Trophoblast cell (in vitro differentiated cells and primary cell): ENCODE results near the gene MMAB.

Experiments used
- DNase-seq, 2 donors: peaks; one replicate each; pipeline ENCODE4 v3.0.0-alpha.2; 2016
- H2AFZ ChIP-seq: 2 replicates; pipeline ENCODE4 v1.6.1; 2013; ENCODE audit warnings: low read length, moderate library complexity, mild to moderate bottlenecking; ENCODE audit not compliant: insufficient read depth, poor library complexity
- H2AK5ac ChIP-seq: 2 replicates; pipeline ENCODE4 v1.6.1; 2013; ENCODE audit warnings: mild to moderate bottlenecking, low read length
- H2BK120ac ChIP-seq: 2 replicates; pipeline ENCODE4 v1.6.1; 2013; ENCODE audit warnings: low read length, mild to moderate bottlenecking, moderate library complexity; ENCODE audit not compliant: insufficient read depth, poor library complexity
- H2BK12ac ChIP-seq: 2 replicates; pipeline ENCODE4 v1.6.1; 2013; ENCODE audit warnings: mild to moderate bottlenecking, low read length, moderate library complexity
- H2BK5ac ChIP-seq: 2 replicates; pipeline ENCODE4 v1.6.1; 2013; ENCODE audit warnings: low read length, low read depth, moderate library complexity, mild to moderate bottlenecking; ENCODE audit not compliant: poor library complexity
- H3K14ac ChIP-seq: 2 replicates; pipeline ENCODE4 v1.6.1; 2013; ENCODE audit warnings: mild to moderate bottlenecking, low read length
- H3K18ac ChIP-seq: 2 replicates; pipeline ENCODE4 v1.6.1; 2013; ENCODE audit warnings: mild to moderate bottlenecking, low read length
- H3K23ac ChIP-seq: 2 replicates; pipeline ENCODE4 v1.6.1; 2013; ENCODE audit warnings: low read length
- H3K27ac ChIP-seq: 2 replicates; pipeline ENCODE4 v1.5.1; 2013; ENCODE audit warnings: low read depth, mild to moderate bottlenecking, inconsistent platforms, low read length, moderate library complexity
- H3K27me3 ChIP-seq: 2 replicates; pipeline ENCODE4 v1.6.1; 2013; ENCODE audit warnings: inconsistent platforms, mild to moderate bottlenecking, low read length, moderate library complexity; ENCODE audit not compliant: insufficient read depth
- H3K36me3 ChIP-seq, 2 experiments: 1 replicate in 1 of 2; 2 replicates in 1 of 2; pipeline ENCODE4 v1.6.1; 2013; ENCODE audit warnings: low read length in 2 of 2, mild to moderate bottlenecking in 2 of 2, moderate library complexity in 1 of 2; ENCODE audit not compliant: insufficient read depth in 2 of 2, control insufficient read depth in 1 of 2
- H3K4ac ChIP-seq: 2 replicates; pipeline ENCODE4 v1.6.1; 2013; ENCODE audit warnings: low read depth, mild to moderate bottlenecking, low read length, moderate library complexity
- H3K4me1 ChIP-seq, 2 experiments: 1 replicate in 1 of 2; 2 replicates in 1 of 2; pipeline ENCODE4 v1.6.1; 2013; ENCODE audit warnings: low read length in 2 of 2, mild to moderate bottlenecking in 2 of 2, moderate library complexity in 1 of 2; ENCODE audit not compliant: insufficient read depth in 2 of 2, control insufficient read depth in 1 of 2
- H3K4me2 ChIP-seq: 2 replicates; pipeline ENCODE4 v1.6.1; 2013; ENCODE audit warnings: inconsistent platforms, mild to moderate bottlenecking, low read length, moderate library complexity
- H3K4me3 ChIP-seq: 2 replicates; pipeline ENCODE4 v1.5.1; 2013; ENCODE audit warnings: mild to moderate bottlenecking, low read depth, low read length, inconsistent platforms
- H3K79me1 ChIP-seq: one replicate; pipeline ENCODE4 v1.6.1; 2013; ENCODE audit warnings: low read length
- H3K79me2 ChIP-seq: 2 replicates; pipeline ENCODE4 v1.6.1; 2013; ENCODE audit warnings: low read length, mild to moderate bottlenecking; ENCODE audit not compliant: control insufficient read depth, insufficient read depth, poor library complexity
- H3K9ac ChIP-seq: 2 replicates; pipeline ENCODE4 v1.6.1; 2013; ENCODE audit warnings: mild to moderate bottlenecking, low read length
- H3K9me3 ChIP-seq: 2 replicates; pipeline ENCODE4 v1.6.1; 2013; ENCODE audit warnings: low read depth, mild to moderate bottlenecking, control low read depth, inconsistent platforms, low read length; ENCODE audit not compliant: insufficient read depth
- H4K12ac ChIP-seq: 2 replicates; pipeline ENCODE4 v1.6.1; 2013; ENCODE audit warnings: low read depth, mild to moderate bottlenecking, low read length, moderate library complexity
- H4K8ac ChIP-seq: 2 replicates; pipeline ENCODE4 v1.6.1; 2013; ENCODE audit warnings: low read depth, mild to moderate bottlenecking, low read length, moderate library complexity
- H4K91ac ChIP-seq: one replicate; pipeline ENCODE4 v1.6.1; 2013; ENCODE audit warnings: low read depth, mild to moderate bottlenecking, low read length, moderate library complexity
- WGBS: extraction: QIAGEN DNeasy Blood & Tissue Kit; methylation state at CpG from one replicate; pipeline ENCODE4 v1.1.7; 2013; ENCODE audit warnings: missing lambda C conversion rate; ENCODE audit not compliant: insufficient read length, insufficient coverage; ENCODE audit errors: extremely low coverage; 5-methylcytosine and 5-hydroxymethylcytosine counted together

Gene MMAB

DNA sequence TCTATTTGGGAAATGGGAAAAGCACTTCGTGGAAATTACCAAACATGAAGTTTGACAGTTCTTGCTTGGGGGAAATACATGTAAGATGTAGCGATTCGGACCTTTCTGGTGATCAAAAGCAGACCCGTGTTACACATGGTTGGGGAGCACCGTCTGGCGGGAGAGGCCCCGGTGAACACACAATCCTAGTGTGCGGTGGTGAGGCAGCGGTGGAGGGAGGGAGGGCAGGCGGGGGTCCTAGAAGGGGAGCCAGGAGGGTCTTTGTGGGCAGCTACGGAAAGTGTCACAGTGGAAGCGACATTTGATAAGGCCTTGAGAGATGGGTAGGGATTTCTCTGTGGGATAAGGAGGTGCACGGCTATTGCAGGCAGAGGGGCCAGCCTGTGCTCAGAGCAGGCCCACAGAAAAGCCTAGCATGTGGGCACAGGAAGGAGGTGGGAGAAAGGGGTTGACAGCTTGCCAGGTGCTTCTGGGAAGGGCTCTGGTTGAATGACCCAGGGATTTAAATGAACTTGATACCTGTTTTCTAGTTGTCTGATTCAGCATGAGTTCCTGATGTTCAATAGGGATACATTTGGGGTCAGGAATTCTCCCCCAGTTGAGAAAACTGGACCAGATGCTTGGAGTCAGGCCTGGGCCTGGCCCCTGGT is 7.5 kb upstream of the MMAB start:
- no peaks in the 10 kb centered on the region for H3K79me2 ChIP-seq
- no peak overlapping the region for H4K91ac ChIP-seq
- no peaks in the 10 kb centered on the region for H3K27me3 ChIP-seq
- no peak overlapping the region for H3K4ac ChIP-seq
- WGBS, result no CpG with 5 or more reads among the region's 13 CpGs
- no peak overlapping the region for H3K23ac ChIP-seq
- no peak for DNase-seq
- H2BK12ac ChIP-seq, result peak overlapping the region; percentile 42
- H3K4me1 ChIP-seq, result peaks cover 3 to 4% of the 10 kb centered on the region in 2 experiments
- H2BK5ac ChIP-seq, result no peak overlapping the region
- H3K18ac ChIP-seq, result no peak overlapping the region
- no peaks in the 10 kb centered on the region for H3K79me1 ChIP-seq
- no peak overlapping the region for H3K4me2 ChIP-seq
- no peak overlapping the region for H2AFZ ChIP-seq
- H3K9me3 ChIP-seq, result no peaks in the 10 kb centered on the region
- peak overlapping the region; percentile 46 for H4K8ac ChIP-seq
- H3K9ac ChIP-seq, result no peak overlapping the region
- H3K27ac ChIP-seq, result no peak overlapping the region
- no peak overlapping the region for H2BK120ac ChIP-seq
- peaks cover 57 to 70% of the 10 kb centered on the region in 2 experiments for H3K36me3 ChIP-seq
- H3K14ac ChIP-seq, result no peak overlapping the region
- no peak overlapping the region for H4K12ac ChIP-seq
- no peak overlapping the region for H2AK5ac ChIP-seq
- H3K4me3 ChIP-seq, result no peak overlapping the region

DNA sequence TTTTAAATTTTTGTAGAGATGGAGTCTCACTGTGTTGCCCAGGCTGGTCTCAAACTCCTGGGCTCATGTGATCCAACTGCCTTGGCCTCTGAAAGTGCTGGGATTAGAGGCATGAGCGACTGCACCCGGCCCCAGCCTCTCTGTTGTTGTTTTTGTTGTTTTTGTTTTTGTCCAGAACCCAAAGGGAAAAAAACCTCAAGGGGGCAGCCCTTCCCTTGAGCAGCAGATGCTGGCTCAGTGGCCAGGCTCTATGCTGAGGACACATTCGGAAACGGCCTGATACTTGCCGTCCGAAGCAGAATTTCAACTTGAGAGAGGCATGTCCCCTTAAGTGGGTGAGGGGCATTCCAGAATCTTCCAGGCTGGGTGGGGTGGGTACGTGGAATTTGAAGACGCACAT is 7.0 kb upstream of the MMAB start:
- Histone ChIP-seq H2BK12ac (no peak overlapping the region), H3K4ac (no peak overlapping the region), H2BK120ac (no peak overlapping the region), H4K91ac (no peak overlapping the region), H3K79me2 (no peaks in the 10 kb centered on the region), H4K8ac (no peak overlapping the region), H3K14ac (no peak overlapping the region), H3K4me1 (peaks cover 3 to 4% of the 10 kb centered on the region in 2 experiments), H4K12ac (no peak overlapping the region), H3K79me1 (no peaks in the 10 kb centered on the region), H2AK5ac (no peak overlapping the region), H2AFZ (no peak overlapping the region), H3K23ac (no peak overlapping the region), H3K4me2 (no peak overlapping the region), H2BK5ac (no peak overlapping the region), H3K4me3 (no peak overlapping the region), H3K36me3 (peaks cover 57 to 71% of the 10 kb centered on the region in 2 experiments), H3K27me3 (no peaks in the 10 kb centered on the region), H3K18ac (no peak overlapping the region), H3K9ac (no peak overlapping the region), H3K9me3 (no peaks in the 10 kb centered on the region), H3K27ac (no peak overlapping the region)
- no peak for DNase-seq
- no CpG with 5 or more reads among the region's 8 CpGs for WGBS

DNA sequence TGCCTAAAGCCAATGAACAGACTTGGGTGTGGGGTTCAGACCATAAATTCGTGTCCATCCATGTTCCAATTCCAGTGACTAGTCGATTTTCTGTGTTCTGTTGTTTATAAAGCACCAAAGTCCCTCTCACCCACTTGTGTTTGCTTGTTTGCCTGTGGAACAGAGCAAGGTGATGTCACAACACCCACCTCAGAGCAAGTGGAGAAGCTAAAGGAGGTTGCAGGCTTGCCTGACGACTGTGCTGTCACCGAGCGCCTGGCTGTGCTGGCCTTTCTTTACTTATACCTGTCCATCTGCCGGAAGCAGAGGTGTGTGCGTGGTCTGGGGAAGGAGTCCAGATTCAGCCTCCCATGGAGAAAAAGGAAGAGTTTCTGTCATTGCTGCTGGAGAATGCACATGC is 6.3 kb upstream of the MMAB start:
- H2AK5ac ChIP-seq, result no peak overlapping the region
- no peaks in the 10 kb centered on the region for H3K27me3 ChIP-seq
- no peak overlapping the region for H3K4me2 ChIP-seq
- no peak overlapping the region for H3K9ac ChIP-seq
- H3K4ac ChIP-seq, result no peak overlapping the region
- peaks cover 53 to 64% of the 10 kb centered on the region in 2 experiments for H3K36me3 ChIP-seq
- peaks cover 5 to 6% of the 10 kb centered on the region in 2 experiments for H3K4me1 ChIP-seq
- no peak overlapping the region for H4K8ac ChIP-seq
- H2BK120ac ChIP-seq, result no peak overlapping the region
- H3K4me3 ChIP-seq, result no peak overlapping the region
- H3K79me1 ChIP-seq, result no peaks in the 10 kb centered on the region
- H4K12ac ChIP-seq, result no peak overlapping the region
- no peak overlapping the region for H4K91ac ChIP-seq
- no CpG with 5 or more reads among the region's 7 CpGs for WGBS
- H3K9me3 ChIP-seq, result no peaks in the 10 kb centered on the region
- no peak for DNase-seq
- no peak overlapping the region for H3K23ac ChIP-seq
- no peak overlapping the region for H2BK12ac ChIP-seq
- no peak overlapping the region for H2AFZ ChIP-seq
- H3K14ac ChIP-seq, result no peak overlapping the region
- H3K18ac ChIP-seq, result no peak overlapping the region
- peaks cover 1% of the 10 kb centered on the region for H3K79me2 ChIP-seq
- H2BK5ac ChIP-seq, result no peak overlapping the region
- no peak overlapping the region for H3K27ac ChIP-seq

DNA sequence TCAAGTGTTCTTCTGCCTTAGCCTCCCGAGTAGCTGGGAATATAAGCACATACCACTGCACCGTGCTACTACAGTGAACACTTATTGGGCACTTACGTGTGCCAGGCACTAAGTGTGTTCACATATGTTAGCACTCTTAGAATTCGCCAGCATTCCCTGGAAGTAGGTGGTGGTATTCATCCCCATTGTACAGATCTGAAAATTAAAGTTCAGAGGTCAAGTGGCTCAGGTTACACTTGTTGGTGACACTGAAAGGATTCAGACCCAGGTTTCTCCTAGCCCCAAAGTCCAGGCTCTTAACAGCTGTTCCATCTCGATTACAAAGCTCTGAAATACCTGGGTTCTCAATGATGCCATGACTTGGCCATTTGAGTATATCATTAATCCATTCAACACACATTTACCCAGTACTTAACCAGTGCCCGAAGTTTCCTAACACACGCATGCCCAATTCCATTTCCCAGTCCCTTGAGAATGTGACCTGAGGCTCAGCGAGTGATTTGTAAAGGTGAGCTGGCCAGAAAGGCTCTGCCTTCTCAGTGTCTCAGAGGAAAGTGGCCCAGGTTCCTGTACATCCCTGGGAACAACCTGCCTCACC is 5.1 kb upstream of the MMAB start:
- DNase-seq, result no peak
- peaks cover 3% of the 10 kb centered on the region for H3K79me1 ChIP-seq
- no peak overlapping the region for H3K4me2 ChIP-seq
- no peaks in the 10 kb centered on the region for H3K9me3 ChIP-seq
- H3K36me3 ChIP-seq, result peaks cover 47 to 57% of the 10 kb centered on the region in 2 experiments
- H3K18ac ChIP-seq, result no peak overlapping the region
- H4K12ac ChIP-seq, result no peak overlapping the region
- no peak overlapping the region for H3K27ac ChIP-seq
- no peak overlapping the region for H3K23ac ChIP-seq
- no peak overlapping the region for H2BK12ac ChIP-seq
- no peak overlapping the region for H4K8ac ChIP-seq
- no peak overlapping the region for H2AFZ ChIP-seq
- no peak overlapping the region for H4K91ac ChIP-seq
- peaks cover 8 to 10% of the 10 kb centered on the region in 2 experiments for H3K4me1 ChIP-seq
- H2BK120ac ChIP-seq, result no peak overlapping the region
- WGBS, result no CpG with 5 or more reads among the region's 8 CpGs
- no peak overlapping the region for H3K4me3 ChIP-seq
- H2AK5ac ChIP-seq, result no peak overlapping the region
- H2BK5ac ChIP-seq, result no peak overlapping the region
- H3K4ac ChIP-seq, result no peak overlapping the region
- H3K27me3 ChIP-seq, result no peaks in the 10 kb centered on the region
- H3K14ac ChIP-seq, result no peak overlapping the region
- no peak overlapping the region for H3K9ac ChIP-seq
- peaks cover 2% of the 10 kb centered on the region for H3K79me2 ChIP-seq
